ENCODE data around the gene GSTM5. TPM values are rescaled to one million over a fixed set of nuclear protein-coding genes. Genes with fewer than 3 reads are reported as not detected.
A peak's percentile ranks its signal among the peaks of the same experiment; 100 is the strongest.
"Not testable (repeated sequence)": the region's sequence is repeated elsewhere in the genome, so short reads cannot be mapped to it uniquely, and the experiment has no call there.

GSTM5 gene
- total RNA-seq, 1 donor from 2014 or later: not detected

DNA sequence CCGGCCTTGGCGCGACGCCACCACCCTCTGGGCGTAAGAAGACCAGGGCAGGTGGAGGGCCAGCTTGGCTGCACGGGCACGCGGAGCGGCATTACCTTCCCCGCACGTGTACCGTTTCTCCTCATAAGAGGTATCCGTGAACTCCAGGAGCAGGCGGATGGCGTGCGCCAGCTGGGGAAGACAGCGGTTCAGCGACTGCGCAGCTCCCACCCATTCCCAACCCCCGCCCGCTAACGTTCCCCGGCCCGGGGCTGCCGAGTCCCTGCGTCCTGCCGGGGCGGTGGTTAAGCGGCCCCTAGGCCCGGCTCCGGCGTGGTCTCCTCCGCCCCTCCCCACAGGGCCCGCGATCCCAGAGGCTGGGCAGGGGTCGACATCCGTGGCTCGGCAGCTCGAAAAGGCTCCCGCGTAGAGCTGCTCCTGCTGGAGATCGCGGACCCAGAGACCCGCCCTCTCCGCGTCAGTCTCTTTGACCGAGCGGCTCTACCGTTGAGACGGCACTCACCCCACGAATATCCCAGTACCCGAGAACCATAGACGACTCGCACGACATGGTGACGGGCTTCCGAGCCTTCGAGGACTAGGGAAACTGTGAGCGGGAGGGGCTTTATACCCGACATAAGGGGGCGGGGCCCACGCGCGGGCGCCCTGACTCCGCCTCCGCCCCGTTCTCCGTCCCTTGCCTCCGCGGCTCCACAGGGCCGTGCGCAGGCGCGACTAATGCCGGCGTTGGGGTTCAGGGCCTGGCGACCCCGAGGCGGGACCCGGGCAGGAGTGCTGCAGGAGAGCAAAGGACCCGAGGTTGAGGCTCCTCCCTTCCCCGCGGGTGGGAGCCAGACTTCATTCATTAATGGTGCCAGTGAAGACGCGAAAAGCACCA, 27.9 kb downstream of the GSTM5 start:
- TF ChIP-seq, protein P1, sequence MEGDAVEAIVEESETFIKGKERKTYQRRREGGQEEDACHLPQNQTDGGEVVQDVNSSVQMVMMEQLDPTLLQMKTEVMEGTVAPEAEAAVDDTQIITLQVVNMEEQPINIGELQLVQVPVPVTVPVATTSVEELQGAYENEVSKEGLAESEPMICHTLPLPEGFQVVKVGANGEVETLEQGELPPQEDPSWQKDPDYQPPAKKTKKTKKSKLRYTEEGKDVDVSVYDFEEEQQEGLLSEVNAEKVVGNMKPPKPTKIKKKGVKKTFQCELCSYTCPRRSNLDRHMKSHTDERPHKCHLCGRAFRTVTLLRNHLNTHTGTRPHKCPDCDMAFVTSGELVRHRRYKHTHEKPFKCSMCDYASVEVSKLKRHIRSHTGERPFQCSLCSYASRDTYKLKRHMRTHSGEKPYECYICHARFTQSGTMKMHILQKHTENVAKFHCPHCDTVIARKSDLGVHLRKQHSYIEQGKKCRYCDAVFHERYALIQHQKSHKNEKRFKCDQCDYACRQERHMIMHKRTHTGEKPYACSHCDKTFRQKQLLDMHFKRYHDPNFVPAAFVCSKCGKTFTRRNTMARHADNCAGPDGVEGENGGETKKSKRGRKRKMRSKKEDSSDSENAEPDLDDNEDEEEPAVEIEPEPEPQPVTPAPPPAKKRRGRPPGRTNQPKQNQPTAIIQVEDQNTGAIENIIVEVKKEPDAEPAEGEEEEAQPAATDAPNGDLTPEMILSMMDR (IDR thresholded peaks at IDR 0.05; ENCODE audit: insufficient read depth, low read length, severe bottlenecking): no peak
- DNase-seq (ENCODE audit: low read depth) (peak; percentile 38), FAIRE-seq (no peak)
- peak overlapping the region; percentile 52 for H3K4me3 ChIP-seq (ENCODE audit: low read depth, low read length)
- H3K27me3 ChIP-seq (ENCODE audit: control insufficient read depth, insufficient read depth, low read length): peaks cover 2% of the 10 kb centered on the region
- H3K36me3 ChIP-seq (ENCODE audit: control insufficient read depth, insufficient read depth, low read length): no peaks in the 10 kb centered on the region

DNA sequence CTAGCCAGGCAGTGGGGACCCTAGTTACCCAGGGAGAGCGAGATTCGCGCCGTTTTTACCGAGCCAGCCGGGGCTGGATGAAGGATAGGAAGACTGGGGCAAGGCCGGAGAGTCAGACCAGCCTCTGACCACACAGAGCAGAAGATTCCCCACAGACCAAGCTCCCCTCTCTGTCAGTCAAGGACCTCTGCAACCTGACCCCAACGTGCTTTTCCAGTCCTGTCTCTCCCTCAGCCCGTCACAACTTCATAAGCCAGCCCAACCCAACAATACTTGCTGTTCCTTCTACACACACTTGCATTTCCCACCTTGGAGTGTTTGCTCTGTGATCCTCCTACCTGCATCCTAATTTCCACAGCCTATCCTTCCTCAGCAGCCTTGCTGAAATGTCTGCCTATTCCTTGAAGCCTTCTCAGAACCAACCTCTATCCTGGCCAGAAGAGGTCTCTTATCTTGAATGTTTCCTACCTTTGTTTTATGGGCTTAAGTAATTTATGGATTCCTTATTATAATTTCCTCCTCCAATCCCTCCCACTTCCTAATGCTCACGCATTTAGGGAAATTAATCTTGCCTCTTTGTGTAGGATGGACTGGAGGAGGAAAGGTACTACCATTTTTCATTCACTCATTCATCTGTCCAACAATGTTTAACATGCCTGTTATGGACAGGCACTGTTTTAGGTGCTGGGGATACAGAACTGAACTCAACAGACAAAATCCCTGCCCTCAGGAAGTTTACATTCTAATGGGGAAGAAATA, 28.7 kb downstream of the GSTM5 start, which contains the start of gene GSTM3:
Gene GSTM3, minus strand, starts transcription at position 424 of the 759 bp plus-strand sequence. CDS start 751 bp downstream, outside the sequence.
- peaks cover 2% of the 10 kb centered on the region for H3K27me3 ChIP-seq (ENCODE audit: control insufficient read depth, insufficient read depth, low read length)
- no peak for DNase-seq (ENCODE audit: low read depth)
- TF ChIP-seq, protein P1 (IDR thresholded peaks at IDR 0.05; ENCODE audit: insufficient read depth, low read length, severe bottlenecking): no peak
- peak within 1 kb of the TSS; percentile 52 for H3K4me3 ChIP-seq (ENCODE audit: low read depth, low read length)
- FAIRE-seq: no peak
- no peaks in the 10 kb centered on the region for H3K36me3 ChIP-seq (ENCODE audit: control insufficient read depth, insufficient read depth, low read length)

DNA sequence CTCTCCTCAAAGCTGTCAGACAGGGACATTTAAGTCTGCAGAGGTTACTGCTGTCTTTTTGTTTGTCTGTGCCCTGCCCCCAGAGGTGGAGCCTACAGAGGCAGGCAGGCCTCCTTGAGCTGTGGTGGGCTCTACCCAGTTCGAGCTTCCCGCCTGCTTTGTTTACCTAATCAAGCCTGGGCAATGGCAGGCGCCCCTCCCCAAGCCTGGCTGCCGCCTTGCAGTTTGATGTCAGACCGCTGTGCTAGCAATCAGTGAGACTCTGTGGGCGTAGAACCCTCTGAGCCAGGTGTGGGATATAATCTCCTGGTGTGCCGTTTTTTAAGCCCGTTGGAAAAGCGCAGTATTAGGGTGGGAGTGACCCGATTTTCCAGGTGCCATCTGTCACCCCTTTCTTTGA, 36.3 kb downstream of the GSTM5 start:
- H3K36me3 ChIP-seq (ENCODE audit: control insufficient read depth, insufficient read depth, low read length); FAIRE-seq; H3K27me3 ChIP-seq (ENCODE audit: control insufficient read depth, insufficient read depth, low read length); DNase-seq (ENCODE audit: low read depth); H3K4me3 ChIP-seq (ENCODE audit: low read depth, low read length): not testable (repeated sequence)

DNA sequence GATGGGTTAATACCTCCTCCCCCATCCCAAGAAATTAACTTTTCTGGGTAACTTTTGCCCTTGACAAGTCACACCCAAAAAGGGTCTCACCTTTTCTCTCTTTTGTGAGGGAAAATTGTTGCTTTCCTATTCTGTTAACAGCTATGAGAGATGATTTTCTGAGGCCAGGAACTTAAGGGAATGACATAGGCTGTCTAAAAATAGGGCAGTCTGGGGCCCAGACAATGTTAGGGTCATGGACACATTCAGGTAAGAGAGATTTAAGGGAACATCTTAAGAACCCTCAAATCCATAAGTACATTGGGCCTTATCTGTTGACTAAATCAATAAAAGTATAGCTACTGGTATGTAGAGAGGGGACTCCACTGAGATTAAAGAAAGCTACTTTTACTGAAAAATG, 37.2 kb downstream of the GSTM5 start:
- no peak overlapping the region for H3K4me3 ChIP-seq (ENCODE audit: low read depth, low read length)
- no peak for DNase-seq (ENCODE audit: low read depth)
- H3K36me3 ChIP-seq (ENCODE audit: control insufficient read depth, insufficient read depth, low read length): no peaks in the 10 kb centered on the region
- TF ChIP-seq, protein P1 (IDR thresholded peaks at IDR 0.05; ENCODE audit: insufficient read depth, low read length, severe bottlenecking): no peak
- H3K27me3 ChIP-seq (ENCODE audit: control insufficient read depth, insufficient read depth, low read length): no peaks in the 10 kb centered on the region
- FAIRE-seq: no peak

DNA sequence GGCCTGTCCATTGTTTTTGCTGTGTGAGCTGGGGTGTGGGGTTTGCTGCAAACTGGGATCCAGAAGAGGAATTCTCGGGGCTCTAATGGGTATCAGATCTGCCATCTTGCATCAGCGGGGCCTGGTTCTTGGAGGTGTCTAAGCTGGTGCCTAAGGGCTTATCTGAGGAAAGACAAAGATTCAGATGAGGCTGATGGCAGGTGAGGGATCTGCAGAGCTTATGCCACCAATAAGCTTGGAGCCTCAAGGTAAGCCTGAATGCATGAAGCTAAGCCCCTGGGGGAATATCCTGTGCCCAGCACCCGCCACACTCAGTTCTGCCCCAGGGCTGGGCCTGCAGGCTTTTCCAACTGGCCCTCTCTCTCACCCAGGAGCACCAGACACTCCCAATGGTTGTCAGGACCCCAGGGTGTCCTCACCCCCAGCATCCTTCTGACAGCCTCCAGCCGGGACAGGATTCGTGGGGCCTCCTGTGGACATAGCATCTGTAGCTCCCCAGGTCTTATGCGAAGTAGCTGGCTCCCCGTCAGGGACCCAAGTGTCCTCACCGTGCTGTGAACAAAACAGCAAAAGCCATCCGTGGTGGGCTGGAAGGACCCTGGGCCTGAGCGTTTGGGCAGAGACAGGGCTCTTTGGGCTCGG, 38.3 kb downstream of the GSTM5 start:
- no peaks in the 10 kb centered on the region for H3K27me3 ChIP-seq (ENCODE audit: control insufficient read depth, insufficient read depth, low read length)
- DNase-seq (ENCODE audit: low read depth) (no peak), FAIRE-seq (no peak)
- H3K4me3 ChIP-seq (ENCODE audit: low read depth, low read length): no peak overlapping the region
- TF ChIP-seq, protein P1 (IDR thresholded peaks at IDR 0.05; ENCODE audit: insufficient read depth, low read length, severe bottlenecking): no peak
- H3K36me3 ChIP-seq (ENCODE audit: control insufficient read depth, insufficient read depth, low read length): no peaks in the 10 kb centered on the region

DNA sequence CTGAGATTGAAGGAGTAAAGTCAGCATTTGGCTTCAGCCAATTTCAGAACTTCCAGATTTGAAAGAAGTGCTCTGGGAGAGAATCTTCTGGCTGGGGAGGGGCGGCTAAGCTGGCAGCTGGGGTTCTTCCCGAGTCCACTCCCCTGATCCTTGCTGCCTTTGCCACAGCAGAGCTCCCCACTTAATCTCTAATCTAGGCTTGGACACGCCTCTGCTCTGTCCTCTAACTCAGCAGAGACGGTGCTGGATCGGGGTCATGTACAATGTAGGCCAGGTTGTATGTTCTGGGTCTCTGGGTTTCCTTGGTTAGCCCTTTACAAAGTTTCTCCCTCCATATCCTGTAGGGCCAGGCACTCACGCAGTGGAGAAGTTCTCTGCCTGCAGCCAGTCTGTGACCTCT, 38.9 kb downstream of the GSTM5 start:
- FAIRE-seq (peak; percentile 36), DNase-seq (ENCODE audit: low read depth) (no peak)
- Histone ChIP-seq H3K4me3 (ENCODE audit: low read depth, low read length) (no peak overlapping the region), H3K36me3 (ENCODE audit: control insufficient read depth, insufficient read depth, low read length) (no peaks in the 10 kb centered on the region), H3K27me3 (ENCODE audit: control insufficient read depth, insufficient read depth, low read length) (no peaks in the 10 kb centered on the region)
- TF ChIP-seq, protein P1 (IDR thresholded peaks at IDR 0.05; ENCODE audit: insufficient read depth, low read length, severe bottlenecking): no peak

Measured in bronchial epithelial cell (primary cell).